HG02884 (cell line): Measurements from ENCODE around the gene SCIN.
A peak's percentile ranks its signal among the peaks of the same experiment; 100 is the strongest.
"Not testable (repeated sequence)": the region's sequence is repeated elsewhere in the genome, so short reads cannot be mapped to it uniquely, and the experiment has no call there.

ENCODE experiments used
- ATAC-seq: cut with Tn5 transposase; IDR thresholded peaks from one replicate; pipeline ENCODE4 v1.9.1; 2021; ENCODE audit warnings: mild to moderate bottlenecking, moderate library complexity; ENCODE audit not compliant: unreplicated experiment

SCIN gene

GRCh38 chr7:12645212-12645611 lies 74.7 kb downstream of the SCIN start:
- not testable (repeated sequence) for ATAC-seq

GRCh38 chr7:12646139-12646538 lies 75.6 kb downstream of the SCIN start:
- ATAC-seq: no peak

- ATAC-seq: no peak
Observed at GRCh38 chr7:12647364-12648219, 77.1 kb downstream of the SCIN start.

GRCh38 chr7:12648704-12649261 lies 78.3 kb downstream of the SCIN start:
- ATAC-seq: no peak

- no peak for ATAC-seq
Observed at GRCh38 chr7:12649348-12649747, 78.8 kb downstream of the SCIN start.

GRCh38 chr7:12650080-12650479 lies 79.6 kb downstream of the SCIN start:
- ATAC-seq: no peak

- no peak for ATAC-seq
Observed at GRCh38 chr7:12653110-12653509, 82.6 kb downstream of the SCIN start.

GRCh38 chr7:12653518-12653917 lies 83.0 kb downstream of the SCIN start:
- no peak for ATAC-seq

- ATAC-seq: no peak
Observed at GRCh38 chr7:12655161-12655560, 84.6 kb downstream of the SCIN start.

- not testable (repeated sequence) for ATAC-seq
Observed at GRCh38 chr7:12660423-12660822, 89.9 kb downstream of the SCIN start.

- not testable (repeated sequence) for ATAC-seq
Observed at GRCh38 chr7:12660986-12661385, 90.5 kb downstream of the SCIN start.

- ATAC-seq: no peak
Observed at GRCh38 chr7:12661581-12661980, 91.1 kb downstream of the SCIN start.

- no peak for ATAC-seq
Observed at GRCh38 chr7:12670000-12670729, 99.6 kb downstream of the SCIN start.

- no peak for ATAC-seq
Observed at GRCh38 chr7:12670743-12671520, 100.4 kb downstream of the SCIN start.

GRCh38 chr7:12673436-12673835 lies 102.9 kb downstream of the SCIN start:
- ATAC-seq: not testable (repeated sequence)

- no peak for ATAC-seq
Observed at GRCh38 chr7:12674053-12674452, 103.5 kb downstream of the SCIN start.

GRCh38 chr7:12674861-12675260 lies 104.3 kb downstream of the SCIN start:
- peak; percentile 69 for ATAC-seq

- no peak for ATAC-seq
Observed at GRCh38 chr7:12683678-12684585, 113.4 kb downstream of the SCIN start.

- no peak for ATAC-seq
Observed at GRCh38 chr7:12684733-12685132, 114.2 kb downstream of the SCIN start.

GRCh38 chr7:12685550-12685949 lies 115.0 kb downstream of the SCIN start:
- ATAC-seq: no peak
